ENCODE measurements around the gene CCNF.
A peak's percentile ranks its signal among the peaks of the same experiment; 100 is the strongest.

Gene CCNF

DNA sequence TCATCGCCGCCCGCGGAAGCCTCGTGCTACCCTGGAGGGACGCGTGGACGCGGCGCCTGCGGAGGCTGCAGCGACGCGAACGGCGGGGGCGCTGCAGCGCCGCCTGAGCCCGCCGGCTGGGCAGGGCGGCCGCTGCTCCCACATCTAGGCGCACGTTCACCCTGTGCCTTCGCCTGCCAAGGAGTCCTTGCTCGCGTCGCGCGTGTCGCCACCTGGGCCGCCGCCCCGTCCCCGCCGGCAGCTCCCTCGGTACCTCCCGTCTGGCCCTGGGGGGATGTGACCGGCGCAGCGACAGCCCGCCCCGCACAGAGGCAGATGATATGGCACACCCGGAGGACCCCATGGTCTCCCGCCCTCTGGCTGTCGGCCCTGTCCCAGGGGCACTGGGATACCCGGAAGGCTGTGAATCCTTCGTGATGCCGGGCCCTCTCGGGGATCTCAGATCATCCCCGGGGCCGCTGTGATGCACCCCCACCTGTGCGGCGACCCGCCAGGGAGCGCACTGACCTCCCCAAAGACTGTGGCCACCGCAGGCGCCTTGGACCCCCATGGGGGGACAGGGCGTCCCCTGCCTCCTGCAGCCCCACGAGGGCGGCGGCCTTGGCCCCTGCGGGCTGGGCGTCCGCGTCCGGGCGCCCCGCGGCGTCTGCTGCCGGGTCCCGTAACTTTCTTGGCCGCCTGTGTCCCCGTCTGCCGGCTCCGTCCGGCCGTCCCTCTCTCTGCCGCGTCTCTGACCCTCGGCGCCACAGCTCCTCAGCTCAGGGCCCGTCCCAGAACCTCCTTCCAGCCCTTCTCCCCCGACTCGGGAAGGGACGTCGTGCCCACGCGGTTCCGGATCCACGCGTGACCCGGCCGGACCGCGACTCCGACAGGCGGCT lies 45.0 kb downstream of the CCNF start:
- TF ChIP-seq SPI1 (IDR thresholded peaks at IDR 0.05; ENCODE audit: borderline replicate concordance, low read depth) (no peak), POLR2AphosphoS5 (IDR thresholded peaks at IDR 0.05; ENCODE audit: low read depth) (no peak; the same call in 1 of the 2 replicates), GABPA (IDR thresholded peaks at IDR 0.05; ENCODE audit: low read depth) (no peak)
- TF ChIP-seq, protein P1, sequence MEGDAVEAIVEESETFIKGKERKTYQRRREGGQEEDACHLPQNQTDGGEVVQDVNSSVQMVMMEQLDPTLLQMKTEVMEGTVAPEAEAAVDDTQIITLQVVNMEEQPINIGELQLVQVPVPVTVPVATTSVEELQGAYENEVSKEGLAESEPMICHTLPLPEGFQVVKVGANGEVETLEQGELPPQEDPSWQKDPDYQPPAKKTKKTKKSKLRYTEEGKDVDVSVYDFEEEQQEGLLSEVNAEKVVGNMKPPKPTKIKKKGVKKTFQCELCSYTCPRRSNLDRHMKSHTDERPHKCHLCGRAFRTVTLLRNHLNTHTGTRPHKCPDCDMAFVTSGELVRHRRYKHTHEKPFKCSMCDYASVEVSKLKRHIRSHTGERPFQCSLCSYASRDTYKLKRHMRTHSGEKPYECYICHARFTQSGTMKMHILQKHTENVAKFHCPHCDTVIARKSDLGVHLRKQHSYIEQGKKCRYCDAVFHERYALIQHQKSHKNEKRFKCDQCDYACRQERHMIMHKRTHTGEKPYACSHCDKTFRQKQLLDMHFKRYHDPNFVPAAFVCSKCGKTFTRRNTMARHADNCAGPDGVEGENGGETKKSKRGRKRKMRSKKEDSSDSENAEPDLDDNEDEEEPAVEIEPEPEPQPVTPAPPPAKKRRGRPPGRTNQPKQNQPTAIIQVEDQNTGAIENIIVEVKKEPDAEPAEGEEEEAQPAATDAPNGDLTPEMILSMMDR (IDR thresholded peaks at IDR 0.05; ENCODE audit: insufficient read depth, low read length): peak; percentile 42
- TF ChIP-seq, protein P2, sequence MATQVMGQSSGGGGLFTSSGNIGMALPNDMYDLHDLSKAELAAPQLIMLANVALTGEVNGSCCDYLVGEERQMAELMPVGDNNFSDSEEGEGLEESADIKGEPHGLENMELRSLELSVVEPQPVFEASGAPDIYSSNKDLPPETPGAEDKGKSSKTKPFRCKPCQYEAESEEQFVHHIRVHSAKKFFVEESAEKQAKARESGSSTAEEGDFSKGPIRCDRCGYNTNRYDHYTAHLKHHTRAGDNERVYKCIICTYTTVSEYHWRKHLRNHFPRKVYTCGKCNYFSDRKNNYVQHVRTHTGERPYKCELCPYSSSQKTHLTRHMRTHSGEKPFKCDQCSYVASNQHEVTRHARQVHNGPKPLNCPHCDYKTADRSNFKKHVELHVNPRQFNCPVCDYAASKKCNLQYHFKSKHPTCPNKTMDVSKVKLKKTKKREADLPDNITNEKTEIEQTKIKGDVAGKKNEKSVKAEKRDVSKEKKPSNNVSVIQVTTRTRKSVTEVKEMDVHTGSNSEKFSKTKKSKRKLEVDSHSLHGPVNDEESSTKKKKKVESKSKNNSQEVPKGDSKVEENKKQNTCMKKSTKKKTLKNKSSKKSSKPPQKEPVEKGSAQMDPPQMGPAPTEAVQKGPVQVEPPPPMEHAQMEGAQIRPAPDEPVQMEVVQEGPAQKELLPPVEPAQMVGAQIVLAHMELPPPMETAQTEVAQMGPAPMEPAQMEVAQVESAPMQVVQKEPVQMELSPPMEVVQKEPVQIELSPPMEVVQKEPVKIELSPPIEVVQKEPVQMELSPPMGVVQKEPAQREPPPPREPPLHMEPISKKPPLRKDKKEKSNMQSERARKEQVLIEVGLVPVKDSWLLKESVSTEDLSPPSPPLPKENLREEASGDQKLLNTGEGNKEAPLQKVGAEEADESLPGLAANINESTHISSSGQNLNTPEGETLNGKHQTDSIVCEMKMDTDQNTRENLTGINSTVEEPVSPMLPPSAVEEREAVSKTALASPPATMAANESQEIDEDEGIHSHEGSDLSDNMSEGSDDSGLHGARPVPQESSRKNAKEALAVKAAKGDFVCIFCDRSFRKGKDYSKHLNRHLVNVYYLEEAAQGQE (IDR thresholded peaks at IDR 0.05; ENCODE audit: insufficient replicate concordance, low read depth): no peak
- peak overlapping the region; percentile 60 for H3K4me3 ChIP-seq (replicated peaks; ENCODE audit: insufficient read depth, low read length)
- peak overlapping the region; percentile 86 for H3K27ac ChIP-seq (replicated peaks)
- peaks cover 23% of the 10 kb centered on the region for H3K27me3 ChIP-seq (ENCODE audit: insufficient read depth, poor library complexity, severe bottlenecking)
- peak; percentile 41 to 58 for DNase-seq (ENCODE audit: low read depth in 1 of 2, low spot score in 1 of 2)

DNA sequence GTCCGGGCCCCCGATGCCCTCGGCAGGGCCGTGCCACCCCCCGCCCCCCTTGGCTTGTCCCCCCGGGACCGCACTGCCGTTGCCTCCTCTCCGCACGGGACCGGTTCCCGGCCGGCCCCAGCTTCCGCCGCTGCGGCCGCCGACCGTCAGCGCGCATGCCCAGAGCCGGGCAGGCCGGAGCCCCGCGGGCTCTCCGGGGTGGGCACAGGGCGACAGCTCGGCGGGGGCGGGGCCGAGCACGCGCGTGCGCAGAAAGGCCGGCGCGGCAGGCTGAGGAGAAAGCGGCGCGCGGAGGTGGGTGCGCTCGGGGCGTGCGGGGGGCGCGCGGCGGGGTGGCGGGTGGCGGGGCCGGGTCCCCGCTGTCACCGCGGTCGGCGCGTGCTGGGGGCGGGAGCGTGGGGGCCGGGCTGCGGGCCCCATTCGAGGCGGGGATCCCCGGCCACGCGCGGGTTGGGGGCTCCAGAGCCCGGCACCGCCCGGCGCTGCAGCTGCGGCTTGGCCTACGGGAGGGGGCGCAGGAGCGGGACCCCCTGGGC lies 45.7 kb downstream of the CCNF start, which contains the start of gene TBC1D24:
Gene TBC1D24 (plus strand): TSS at position 251 of the 536 bp plus-strand sequence. CDS start 21,022 bp downstream, outside the sequence.
- Histone ChIP-seq H3K4me3 (replicated peaks; ENCODE audit: insufficient read depth, low read length) (peak within 1 kb of the TSS; percentile 60), H3K27ac (replicated peaks) (peak within 1 kb of the TSS; percentile 86), H3K27me3 (ENCODE audit: insufficient read depth, poor library complexity, severe bottlenecking) (peaks cover 17% of the 10 kb centered on the region)
- no peak; the same call in 1 of the 2 replicates for TF ChIP-seq POLR2AphosphoS5 (IDR thresholded peaks at IDR 0.05; ENCODE audit: low read depth)
- DNase-seq (ENCODE audit: low read depth in 1 of 2, low spot score in 1 of 2): peak; percentile 79 to 80

DNA sequence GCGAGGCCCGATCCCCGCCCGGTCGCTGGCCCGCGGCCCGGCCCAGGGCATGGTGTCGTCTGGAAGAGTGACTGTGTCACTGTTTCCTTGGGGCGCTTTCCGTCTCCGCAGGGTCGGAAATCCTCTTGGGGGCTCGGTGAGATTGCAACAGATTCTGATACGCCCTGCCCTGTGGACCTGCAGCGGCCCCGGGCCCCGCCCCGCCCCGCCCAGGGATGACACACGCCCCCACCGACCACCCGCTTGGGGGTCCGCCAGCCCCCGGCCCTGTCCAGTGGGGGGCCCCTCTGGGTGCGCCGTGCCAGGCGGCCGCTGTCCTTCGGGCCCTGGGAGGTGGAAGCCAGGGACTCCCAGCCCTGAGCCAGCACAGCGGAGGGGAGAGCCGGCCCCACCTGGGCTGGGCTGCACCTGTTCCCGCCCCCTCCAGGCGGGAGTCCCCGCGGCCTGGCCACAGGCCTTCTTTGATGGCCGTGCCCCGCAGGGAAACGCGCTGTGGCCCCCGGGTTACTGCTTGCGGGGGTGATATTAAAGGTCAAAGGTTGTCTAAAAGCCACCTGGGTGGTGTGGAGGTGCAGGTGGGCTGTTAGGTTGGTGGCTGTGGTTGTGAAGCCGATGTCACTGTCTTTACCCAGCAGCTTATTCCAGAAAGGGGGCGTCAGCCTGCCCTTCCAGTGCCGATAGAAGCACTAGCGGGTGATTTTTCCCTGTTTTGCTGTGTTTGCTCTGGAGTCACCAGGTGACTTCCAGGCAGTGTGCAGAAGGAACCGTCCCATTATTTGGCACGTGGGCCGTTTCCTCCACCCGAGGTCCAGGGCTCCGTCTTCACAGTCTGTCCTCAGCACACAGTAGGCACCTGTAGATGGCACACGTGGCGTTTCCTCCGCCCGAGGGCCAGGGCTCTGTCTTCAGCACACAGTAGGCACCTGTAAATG lies 46.4 kb downstream of the CCNF start:
- DNase-seq (ENCODE audit: low read depth in 1 of 2, low spot score in 1 of 2): no peak
- peak overlapping the region; percentile 60 for H3K4me3 ChIP-seq (replicated peaks; ENCODE audit: insufficient read depth, low read length)
- no peak overlapping the region for H3K27ac ChIP-seq (replicated peaks)
- TF ChIP-seq, protein P2 (IDR thresholded peaks at IDR 0.05; ENCODE audit: insufficient replicate concordance, low read depth): no peak
- TF ChIP-seq, protein P1 (IDR thresholded peaks at IDR 0.05; ENCODE audit: insufficient read depth, low read length): no peak
- TF ChIP-seq GABPA (IDR thresholded peaks at IDR 0.05; ENCODE audit: low read depth): no peak
- TF ChIP-seq SPI1 (IDR thresholded peaks at IDR 0.05; ENCODE audit: borderline replicate concordance, low read depth): no peak
- TF ChIP-seq POLR2AphosphoS5 (IDR thresholded peaks at IDR 0.05; ENCODE audit: low read depth): no peak
- H3K27me3 ChIP-seq (ENCODE audit: insufficient read depth, poor library complexity, severe bottlenecking): peaks cover 9% of the 10 kb centered on the region
